OCI-LY7 (cell line): ENCODE results near the gene CLTB. TPM values are rescaled to one million over a fixed set of nuclear protein-coding genes. Genes with fewer than 3 reads are reported as not detected.

Experiments used
- BruUV-seq: library from RNA; stranded (reverse); fragments of 400-500 nt; replicated peaks from 2 replicates; lab custom pipeline; 2021; lab: Mats Ljungman, UMichigan
- CTCF ChIA-PET: fragments of 300-600 bp; sonication (Branson Sonifier 250); formaldehyde crosslinking; loops from one replicate; lab custom pipeline; 2022; ENCODE audit warnings: antibody characterized with exemption; ENCODE audit not compliant: unreplicated experiment; lab: Charles Lee
- POLR2A ChIA-PET: fragments of 300-600 bp; sonication (Branson Sonifier 250); formaldehyde crosslinking; loops from one replicate; lab custom pipeline; 2022; ENCODE audit warnings: antibody characterized with exemption; lab: Charles Lee
- DNase-seq: peaks from one replicate; pipeline ENCODE4 v3.0.0-alpha.2; 2015; ENCODE audit warnings: low spot score
- H2AFZ ChIP-seq: fragments of 200-600 bp; sonication (generic), shearing (Covaris generic); 2 replicates; pipeline ENCODE4 v1.6.1; 2014; ENCODE audit warnings: mild to moderate bottlenecking, antibody characterized with exemption, low read length, moderate library complexity
- H3K27ac ChIP-seq: fragments of 200-600 bp; sonication (generic); 2 replicates; pipeline ENCODE4 v1.5.1; 2014; ENCODE audit warnings: mixed run types, low read depth, mild to moderate bottlenecking, moderate library complexity, low read length, inconsistent platforms; ENCODE audit not compliant: poor library complexity, severe bottlenecking
- H3K36me3 ChIP-seq: fragments of 200-600 bp; sonication (generic); 2 replicates; pipeline ENCODE4 v1.6.1; 2014; ENCODE audit warnings: mild to moderate bottlenecking, antibody characterized with exemption, low read length, moderate library complexity, mixed read lengths; ENCODE audit not compliant: insufficient read depth
- H3K4me1 ChIP-seq: fragments of 200-600 bp; sonication (generic); 2 replicates; pipeline ENCODE4 v1.5.1; 2014; ENCODE audit warnings: mild to moderate bottlenecking, low read length; ENCODE audit not compliant: insufficient read depth, poor library complexity, severe bottlenecking
- H3K4me2 ChIP-seq: fragments of 200-600 bp; sonication (generic); 2 replicates; pipeline ENCODE4 v1.6.1; 2014; ENCODE audit warnings: mild to moderate bottlenecking, low read length
- H3K4me3 ChIP-seq: fragments of 200-600 bp; sonication (generic); 2 replicates; pipeline ENCODE4 v1.5.1; 2014; ENCODE audit warnings: mild to moderate bottlenecking, low read depth, low read length; ENCODE audit not compliant: poor library complexity, severe bottlenecking
- H3K79me2 ChIP-seq: fragments of 200-600 bp; sonication (generic); 2 replicates; pipeline ENCODE4 v1.6.1; 2016; ENCODE audit warnings: low read depth, mild to moderate bottlenecking, low read length, moderate library complexity, mixed read lengths; ENCODE audit not compliant: insufficient read depth
- H3K9me2 ChIP-seq: fragments of 200-600 bp; sonication (generic); 2 replicates; pipeline ENCODE4 v1.6.1; 2016; ENCODE audit warnings: mild to moderate bottlenecking, low read length, mixed read lengths; ENCODE audit not compliant: insufficient read depth
- H3K9me3 ChIP-seq: fragments of 200-600 bp; sonication (generic); 2 replicates; pipeline ENCODE4 v1.6.1; 2014; ENCODE audit warnings: mild to moderate bottlenecking, mixed run types, low read length, mixed read lengths
- H4K20me1 ChIP-seq: fragments of 200-600 bp; sonication (generic); 2 replicates; pipeline ENCODE4 v1.6.1; 2014; ENCODE audit warnings: mild to moderate bottlenecking, antibody characterized with exemption, low read length, moderate library complexity, mixed read lengths; ENCODE audit not compliant: insufficient read depth
- CTCF ChIP-seq: fragments of 200-600 bp; sonication (generic); conservative IDR thresholded peaks from 2 replicates; pipeline ENCODE4 v1.5.1; 2014; ENCODE audit warnings: mild to moderate bottlenecking, antibody characterized with exemption, low read length, moderate library complexity, mixed read lengths
- EZH2phosphoT487 ChIP-seq: fragments of 200-600 bp; sonication (generic); IDR thresholded peaks from 2 replicates; pipeline ENCODE4 v1.6.1; 2018; ENCODE audit warnings: low read depth, borderline replicate concordance, mild to moderate bottlenecking, mixed run types, antibody characterized with exemption, low read length, moderate library complexity, mixed read lengths
- intact Hi-C: fragments of 100-400 bp; cut with micrococcal nuclease; formaldehyde crosslinking; loops from one replicate; pipeline ENCODE4 v1.10.0; 2022; ENCODE audit not compliant: unreplicated experiment
- total RNA-seq, 2 experiments: library from RNA; depleted of rRNA in 1 of 2; stranded (reverse); fragments of >200 nt in 1 of 2; shearing (Covaris generic) in 1 of 2; gene quantifications; 2 replicates each; pipeline ENCODE4 v1.2.3, GENCODE V29; 2014 to 2022

CLTB gene
- total RNA-seq, 2 experiments from 2014 or later = 53.0 to 53.4 TPM

GRCh38 chr5:176450077-176450476 is 33.7 kb upstream of the CLTB start:
- POLR2A ChIA-PET = interaction anchor here (1.3 to 1.6 kb wide), 2 partner anchors 9 to 85 kb away, joined by 4 read pairs; no protein-coding TSS in a partner anchor
- TF ChIP-seq CTCF = no peak
- no peak for TF ChIP-seq EZH2phosphoT487
- peaks cover 20% of the 10 kb centered on the region for H3K4me1 ChIP-seq
- H3K9me2 ChIP-seq = no peaks in the 10 kb centered on the region
- peak overlapping the region; percentile 84 for H3K4me2 ChIP-seq
- peaks cover 39% of the 10 kb centered on the region for H3K36me3 ChIP-seq
- intact Hi-C loops = no loop called here
- no peak overlapping the region for H2AFZ ChIP-seq
- peak overlapping the region; percentile 93 for H3K4me3 ChIP-seq
- H3K27ac ChIP-seq = no peak overlapping the region
- BruUV-seq = TSS peak; percentile 72
- H4K20me1 ChIP-seq = no peaks in the 10 kb centered on the region
- CTCF ChIA-PET = no interaction called here
- DNase-seq = no peak
- peaks cover 47% of the 10 kb centered on the region for H3K79me2 ChIP-seq
- H3K9me3 ChIP-seq = no peaks in the 10 kb centered on the region

GRCh38 chr5:176447978-176448608 is 31.8 kb upstream of the CLTB start, which contains the start of gene FAF2:
Gene FAF2, plus strand, starts transcription at chr5:176448385. Its CDS starts 23 bp downstream, at chr5:176448408.
- no TSS peak for BruUV-seq
- H2AFZ ChIP-seq = peak within 1 kb of the TSS; percentile 78
- TF ChIP-seq EZH2phosphoT487 = no peak
- peak; percentile 96 for TF ChIP-seq CTCF
- peak within 1 kb of the TSS; percentile 93 for H3K4me3 ChIP-seq
- peaks cover 45% of the 10 kb centered on the region for H3K79me2 ChIP-seq
- H3K4me2 ChIP-seq = peak within 1 kb of the TSS; percentile 90
- intact Hi-C loops = loop anchor here (2.0 to 10.0 kb wide), 4 partner anchors 59 to 547 kb away; partner anchors contain the start of genes HIGD2A, NOP16 and RNF44
- H3K9me3 ChIP-seq = no peaks in the 10 kb centered on the region
- peaks cover 21% of the 10 kb centered on the region for H3K36me3 ChIP-seq
- H4K20me1 ChIP-seq = no peaks in the 10 kb centered on the region
- peaks cover 20% of the 10 kb centered on the region for H3K4me1 ChIP-seq
- H3K9me2 ChIP-seq = no peaks in the 10 kb centered on the region
- CTCF ChIA-PET = interaction anchor here (0.6 to 1.1 kb wide), 6 partner anchors 80 to 94 kb away, joined by 3 to 6 read pairs (median 5); no protein-coding TSS in a partner anchor
- DNase-seq = peak; percentile 97
- POLR2A ChIA-PET = interaction anchor here (0.6 to 1.7 kb wide), 9 partner anchors 10 to 95 kb away, joined by 3 to 5 read pairs (median 3); no protein-coding TSS in a partner anchor
- H3K27ac ChIP-seq = peak within 1 kb of the TSS; percentile 71
